IPS DF 19.7 (cell line): ENCODE results near the gene AGRN.
"Not testable (repeated sequence)": the region's sequence is repeated elsewhere in the genome, so short reads cannot be mapped to it uniquely, and the experiment has no call there.

Experiments
- DNase-seq: peaks from one replicate; pipeline ENCODE4 v3.0.0-alpha.2; 2013; ENCODE audit warnings: low read depth, low spot score

AGRN gene

GRCh38 chr1:1090424-1091343 is 70.8 kb downstream of the AGRN start:
- DNase-seq = no peak

- DNase-seq = no peak
Measured at GRCh38 chr1:1091344-1092148, 71.6 kb downstream of the AGRN start.

GRCh38 chr1:1092149-1092855 is 72.4 kb downstream of the AGRN start:
- no peak for DNase-seq

- no peak for DNase-seq
Measured at GRCh38 chr1:1092894-1093609, 73.1 kb downstream of the AGRN start.

- no peak for DNase-seq
Measured at GRCh38 chr1:1093610-1093943, 73.7 kb downstream of the AGRN start.

- no peak for DNase-seq
Measured at GRCh38 chr1:1094981-1095380, 75.1 kb downstream of the AGRN start.

GRCh38 chr1:1096136-1096535 is 76.2 kb downstream of the AGRN start:
- not testable (repeated sequence) for DNase-seq

GRCh38 chr1:1098681-1099421 is 78.9 kb downstream of the AGRN start:
- DNase-seq = no peak

- DNase-seq = no peak
Measured at GRCh38 chr1:1099506-1100183, 79.7 kb downstream of the AGRN start.

- no peak for DNase-seq
Measured at GRCh38 chr1:1100296-1100695, 80.4 kb downstream of the AGRN start.

- no peak for DNase-seq
Measured at GRCh38 chr1:1101503-1101902, 81.6 kb downstream of the AGRN start.

- DNase-seq = not testable (repeated sequence)
Measured at GRCh38 chr1:1104152-1104551, 84.2 kb downstream of the AGRN start.
